Stimulated activated CD4-positive, alpha-beta T cell treated with anti-CD3 and anti-CD28 coated beads, TNF-alpha, amount 100 ng/mL, for 1 hour (primary cell): ENCODE data around the gene PTPRN2.

Experiments
- DNase-seq, 3 donors: peaks; one replicate each; pipeline ENCODE4 v3.0.0-alpha.2; 2020; ENCODE audit warnings: low read depth in 3 of 3, low spot score in 1 of 3

PTPRN2 gene

DNA sequence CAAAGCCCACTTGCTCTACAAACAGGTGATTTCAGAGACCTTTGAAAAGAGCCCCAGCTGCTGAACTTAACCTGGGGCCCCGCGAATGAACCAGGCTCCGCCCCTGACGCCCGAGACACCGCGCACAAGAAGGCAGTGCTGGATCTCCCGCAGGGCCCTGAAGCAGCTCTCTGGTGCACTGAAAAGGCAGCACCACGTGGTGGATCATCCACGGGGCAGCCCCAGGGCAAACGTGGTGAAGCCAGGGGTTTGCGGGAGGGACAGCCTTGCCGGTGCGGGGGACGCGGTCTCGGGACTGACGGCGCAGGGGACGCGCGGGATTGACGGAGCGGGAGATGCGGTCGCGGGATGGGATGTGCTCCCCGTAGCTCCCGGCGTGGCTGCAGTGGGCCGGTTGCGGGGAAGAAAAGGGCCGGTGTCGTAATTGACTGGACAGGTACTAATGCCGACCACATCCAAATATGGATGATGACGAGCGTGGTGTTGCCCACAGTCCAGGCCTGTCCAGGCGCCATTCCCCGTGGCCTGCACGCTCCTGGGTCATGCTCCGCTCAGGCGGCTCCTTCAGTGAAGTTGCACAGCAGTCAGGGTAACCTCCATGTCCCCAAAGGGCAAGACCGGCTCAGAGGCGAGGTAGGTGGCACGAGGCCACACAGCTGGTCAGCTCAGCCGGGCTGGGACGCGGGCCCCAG, 829.7 kb downstream of the PTPRN2 start:
- no peak for DNase-seq

- DNase-seq = no peak
Measured at GRCh38 chr7:157757211-157757610, 830.4 kb downstream of the PTPRN2 start.

GRCh38 chr7:157755741-157756140, 831.9 kb downstream of the PTPRN2 start:
- no peak for DNase-seq

GRCh38 chr7:157754416-157754790, 833.2 kb downstream of the PTPRN2 start:
- no peak for DNase-seq

GRCh38 chr7:157753713-157754415, 833.8 kb downstream of the PTPRN2 start:
- no peak for DNase-seq

DNA sequence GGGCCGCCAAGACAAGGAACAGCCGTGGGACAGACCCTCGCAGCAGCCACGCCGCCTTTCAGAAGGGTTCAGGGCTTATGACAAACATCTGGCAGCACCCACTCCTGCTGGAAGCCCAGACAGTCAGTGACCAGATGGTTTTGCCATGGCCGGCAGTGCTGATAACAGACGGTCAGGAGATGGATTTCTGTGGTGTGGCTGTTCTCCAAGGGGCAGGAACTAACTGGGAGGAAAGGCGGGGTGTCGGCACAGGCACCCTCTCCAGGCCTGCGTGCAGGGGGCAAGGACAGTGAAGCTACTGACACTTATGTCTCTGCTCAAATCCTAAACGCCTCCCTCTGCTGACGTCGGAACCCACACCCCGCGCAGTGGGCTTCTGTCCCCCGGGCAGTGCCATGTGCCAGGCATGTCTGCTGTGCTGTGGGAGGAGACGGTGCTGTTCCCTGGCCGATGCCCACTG, 834.8 kb downstream of the PTPRN2 start:
- no peak for DNase-seq

- no peak for DNase-seq
Measured at GRCh38 chr7:157751951-157752673, 835.5 kb downstream of the PTPRN2 start.

- no peak for DNase-seq
Measured at GRCh38 chr7:157751406-157751805, 836.2 kb downstream of the PTPRN2 start.

DNA sequence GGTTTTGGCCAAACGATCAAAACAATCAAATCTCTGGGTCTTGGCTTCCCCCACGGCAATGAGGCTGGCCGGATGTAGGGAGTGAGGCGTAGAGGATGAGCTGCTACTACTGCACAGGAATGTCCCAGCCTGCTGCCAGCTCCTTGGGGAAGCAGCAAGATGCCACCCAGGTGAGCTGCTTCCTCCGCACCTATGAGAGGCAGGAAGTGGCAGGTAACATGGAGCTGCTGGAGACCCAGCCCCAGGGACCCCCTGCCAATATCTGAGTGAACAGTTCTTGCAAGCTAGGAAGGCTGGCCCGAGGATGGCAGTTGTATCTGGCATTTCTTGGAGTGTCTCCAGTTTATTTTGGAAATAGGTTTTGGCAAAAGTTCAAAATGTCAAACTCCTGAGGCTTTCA, 837.3 kb downstream of the PTPRN2 start:
- no peak for DNase-seq

GRCh38 chr7:157745721-157746709, 841.6 kb downstream of the PTPRN2 start:
- DNase-seq = no peak

DNA sequence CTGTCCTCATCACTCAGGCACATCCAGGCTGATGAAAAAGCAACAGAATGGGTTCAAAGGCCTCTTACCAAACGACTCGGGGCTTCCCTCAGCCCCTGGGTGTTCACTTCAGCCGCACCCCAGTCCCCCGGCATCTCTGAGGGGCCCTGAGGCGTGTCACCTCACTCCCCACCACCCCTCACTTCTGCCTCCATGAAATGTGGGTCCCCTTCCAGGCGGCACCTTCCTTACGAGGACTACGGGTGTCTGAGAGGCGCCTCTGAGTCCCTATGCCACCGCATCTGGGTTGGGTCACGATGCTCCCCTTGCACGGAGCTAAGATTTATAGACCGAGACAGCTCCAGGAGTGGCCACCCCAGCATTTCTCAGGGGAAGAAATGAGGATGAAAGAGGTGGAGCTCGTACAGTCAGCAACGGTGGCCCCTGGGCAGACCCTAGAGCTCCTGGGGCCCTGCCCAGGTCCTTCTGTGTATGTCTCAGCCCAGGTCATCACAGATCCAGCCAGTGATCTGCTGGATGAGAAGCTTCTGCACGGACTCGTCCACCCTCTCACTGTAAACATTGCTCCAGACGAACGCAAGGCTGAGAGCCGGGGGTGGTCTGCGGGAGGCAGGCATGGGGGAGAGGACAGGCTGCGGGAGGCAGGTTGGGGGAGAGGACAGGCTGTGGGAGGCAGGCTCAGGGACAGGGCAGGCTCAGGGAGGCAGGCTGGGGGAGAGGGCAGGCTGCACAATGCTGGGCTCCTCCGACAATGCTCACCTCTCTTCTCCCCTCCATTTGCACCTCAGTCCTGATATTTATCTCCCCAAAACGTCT, 842.6 kb downstream of the PTPRN2 start:
- no peak for DNase-seq

GRCh38 chr7:157743781-157744525, 843.7 kb downstream of the PTPRN2 start:
- DNase-seq = no peak

DNA sequence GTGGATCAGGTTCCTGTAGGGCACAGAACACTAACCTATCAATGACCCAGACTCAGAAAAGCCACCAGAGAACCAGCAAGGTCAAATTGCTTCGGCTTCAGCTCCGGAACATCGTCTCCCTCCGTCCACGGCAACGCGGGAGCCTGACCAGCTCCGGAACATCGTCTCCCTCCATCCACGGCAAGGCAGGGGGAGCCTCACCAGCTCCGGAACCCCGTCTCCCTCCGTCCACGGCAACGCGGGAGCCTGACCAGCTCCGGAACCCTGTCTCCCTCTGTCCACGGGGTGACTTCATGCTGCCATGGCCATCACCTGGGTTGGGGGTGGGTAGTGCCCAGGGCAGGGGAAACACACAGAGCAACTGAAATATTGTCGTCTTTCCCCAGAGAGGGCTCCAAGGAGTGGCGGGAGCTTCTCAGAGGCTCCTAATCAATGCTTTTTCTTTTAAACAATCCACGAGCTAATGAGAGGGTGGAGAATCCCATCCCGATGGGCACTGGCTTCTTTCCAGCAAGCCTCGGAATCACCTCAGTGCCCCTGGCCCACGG, 847.3 kb downstream of the PTPRN2 start:
- no peak for DNase-seq

DNA sequence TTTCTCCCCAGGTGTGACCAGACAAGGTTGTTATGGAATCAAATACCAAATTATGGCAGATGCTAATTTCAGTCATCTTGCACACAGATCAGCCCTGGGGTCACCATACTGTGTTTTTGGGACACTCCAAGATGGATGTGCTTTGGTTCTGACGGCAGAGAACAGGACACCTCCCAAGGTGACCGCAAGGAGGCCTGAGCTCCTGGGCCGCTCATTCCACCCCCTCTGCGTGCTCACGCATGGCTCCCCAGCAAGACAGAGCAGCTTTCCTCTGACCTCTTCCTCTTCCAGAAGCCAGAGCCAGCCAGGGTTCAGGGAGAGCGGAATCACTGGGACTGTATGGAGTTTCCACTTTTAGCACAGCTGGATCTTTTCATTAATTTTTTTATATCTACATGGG, 848.0 kb downstream of the PTPRN2 start:
- DNase-seq = no peak

DNA sequence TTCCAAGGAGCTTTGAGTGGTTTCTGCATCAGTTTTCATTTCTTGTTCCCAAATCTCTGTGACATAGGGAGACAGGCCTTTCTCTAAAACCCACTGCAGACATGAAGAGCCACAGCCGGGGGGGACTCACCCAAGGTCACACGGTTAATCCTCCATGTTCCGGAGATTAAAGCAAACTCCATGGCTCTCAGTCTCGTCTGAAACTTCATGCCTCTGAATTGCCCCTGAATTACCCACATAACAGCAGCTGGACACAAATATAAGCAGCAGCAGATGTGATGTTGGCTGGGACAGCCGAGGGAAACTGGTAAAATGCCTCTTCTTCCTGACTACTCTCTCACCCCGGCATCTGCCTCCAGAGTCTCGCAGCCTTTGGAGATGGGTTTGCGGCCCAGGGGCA, 848.6 kb downstream of the PTPRN2 start:
- DNase-seq = no peak

GRCh38 chr7:157738066-157738460, 849.6 kb downstream of the PTPRN2 start:
- no peak for DNase-seq

- DNase-seq = no peak
Measured at GRCh38 chr7:157737151-157738065, 850.2 kb downstream of the PTPRN2 start.

DNA sequence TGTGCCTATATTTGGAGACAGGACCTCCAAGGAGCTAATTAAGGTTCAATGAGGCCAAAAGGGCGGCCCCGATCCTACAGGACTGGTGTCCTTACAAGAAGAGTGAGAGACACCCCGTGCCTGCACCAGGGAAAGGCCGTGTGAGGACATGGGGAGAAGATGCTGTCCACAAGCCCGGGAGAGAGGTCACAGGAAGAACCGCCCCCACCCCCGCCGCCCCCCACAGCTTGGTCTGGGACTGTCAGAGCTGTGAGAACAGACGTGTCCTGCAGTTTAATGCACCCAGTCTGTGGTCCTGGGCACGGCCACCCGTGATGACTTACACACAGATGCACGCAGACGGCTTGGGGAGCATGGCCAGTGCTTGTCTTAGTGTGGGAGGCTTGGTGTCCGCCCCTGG, 851.3 kb downstream of the PTPRN2 start:
- no peak for DNase-seq
